AG20443 (cell line): ENCODE results near the gene AVEN.
A peak's percentile ranks its signal among the peaks of the same experiment; 100 is the strongest.

Source experiments
- DNase-seq: peaks from one replicate; pipeline ENCODE4 v3.0.0; 2012; ENCODE audit warnings: low spot score, mixed read lengths

AVEN gene

GRCh38 chr15:33985751-33986150 lies 53.3 kb downstream of the AVEN start:
- DNase-seq, result no peak

GRCh38 chr15:33985287-33985686 lies 53.7 kb downstream of the AVEN start:
- peak; percentile 82 for DNase-seq

- DNase-seq, result no peak
These were observed 56.5 kb downstream of the AVEN start for GRCh38 chr15:33982516-33982915.

GRCh38 chr15:33980159-33980558 lies 58.8 kb downstream of the AVEN start:
- DNase-seq, result no peak

GRCh38 chr15:33975022-33975565 lies 63.9 kb downstream of the AVEN start:
- DNase-seq, result no peak

- DNase-seq, result no peak
These were observed 67.2 kb downstream of the AVEN start for GRCh38 chr15:33971811-33972210.

GRCh38 chr15:33968821-33969220 lies 70.2 kb downstream of the AVEN start:
- no peak for DNase-seq

- no peak for DNase-seq
These were observed 70.8 kb downstream of the AVEN start, which contains the start of gene CHRM5 for GRCh38 chr15:33968224-33968623. CHRM5 (plus strand) TSS chr15:33968497; CDS start chr15:34062718, 94,221 bp downstream.

GRCh38 chr15:33964665-33965040 lies 74.4 kb downstream of the AVEN start:
- DNase-seq, result no peak

- peak; percentile 44 for DNase-seq
These were observed 75.0 kb downstream of the AVEN start for GRCh38 chr15:33963831-33964664.

- no peak for DNase-seq
These were observed 78.5 kb downstream of the AVEN start for GRCh38 chr15:33960549-33960935.

- no peak for DNase-seq
These were observed 79.0 kb downstream of the AVEN start for GRCh38 chr15:33959844-33960548.

GRCh38 chr15:33956397-33956796 lies 82.6 kb downstream of the AVEN start:
- no peak for DNase-seq

- no peak for DNase-seq
These were observed 83.1 kb downstream of the AVEN start for GRCh38 chr15:33955945-33956344.

GRCh38 chr15:33946152-33946551 lies 92.9 kb downstream of the AVEN start:
- no peak for DNase-seq

- DNase-seq, result no peak
These were observed 97.5 kb downstream of the AVEN start for GRCh38 chr15:33941279-33942063.

GRCh38 chr15:33934921-33935320 lies 104.1 kb downstream of the AVEN start:
- DNase-seq, result peak; percentile 41

GRCh38 chr15:33934396-33934795 lies 104.6 kb downstream of the AVEN start:
- DNase-seq, result no peak

- DNase-seq, result no peak
These were observed 106.3 kb downstream of the AVEN start for GRCh38 chr15:33932734-33933133.

- DNase-seq, result no peak
These were observed 112.7 kb downstream of the AVEN start for GRCh38 chr15:33926260-33926659.

GRCh38 chr15:33923446-33923845 lies 115.6 kb downstream of the AVEN start:
- DNase-seq, result no peak
